ENCODE results near the gene CST4.
"Not testable (repeated sequence)": the region's sequence is repeated elsewhere in the genome, so short reads cannot be mapped to it uniquely, and the experiment has no call there.

CST4 gene, protein sequence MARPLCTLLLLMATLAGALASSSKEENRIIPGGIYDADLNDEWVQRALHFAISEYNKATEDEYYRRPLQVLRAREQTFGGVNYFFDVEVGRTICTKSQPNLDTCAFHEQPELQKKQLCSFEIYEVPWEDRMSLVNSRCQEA

DNA sequence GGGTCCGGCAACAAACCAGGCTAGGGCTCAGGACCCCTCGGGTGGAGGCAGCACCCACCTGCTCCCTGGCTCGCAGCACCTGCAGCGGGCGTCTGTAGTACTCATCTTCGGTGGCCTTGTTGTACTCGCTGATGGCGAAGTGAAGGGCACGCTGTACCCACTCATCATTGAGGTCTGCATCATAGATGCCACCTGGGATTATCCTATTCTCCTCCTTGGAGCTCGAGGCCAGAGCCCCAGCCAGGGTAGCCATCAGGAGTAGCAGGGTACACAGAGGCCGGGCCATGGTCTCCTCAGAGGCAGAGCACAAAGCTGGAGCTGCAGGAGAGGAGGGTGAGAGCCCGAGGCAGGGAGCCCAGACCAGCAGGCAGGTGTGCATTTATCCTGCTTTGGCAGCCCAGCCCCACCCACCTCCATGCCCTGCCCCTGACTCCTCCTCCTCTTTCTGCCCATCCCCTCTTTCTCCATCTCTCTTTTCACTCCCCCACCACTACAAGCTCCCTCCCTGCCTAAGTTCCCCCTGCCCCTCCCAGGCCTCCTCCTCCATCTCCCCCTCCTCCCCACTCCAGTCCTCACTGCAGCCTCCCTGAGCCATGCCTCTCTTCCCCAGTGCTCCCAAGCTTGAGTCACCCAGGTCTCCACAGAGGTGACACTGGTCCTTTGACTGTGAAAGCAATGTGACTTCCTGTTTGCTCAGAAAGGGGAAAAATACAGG lies at the start of gene CST4:
CST4 (minus strand) TSS at position 355 of the 715 bp plus-strand sequence; CDS start at position 286, 69 bp downstream.
- not testable (repeated sequence) for DNase-seq (ENCODE audit: insufficient read length, low spot score); FAIRE-seq

- not testable (repeated sequence) for FAIRE-seq; DNase-seq (ENCODE audit: insufficient read length, low spot score)
Measured at GRCh38 chr20:23735391-23735790, 46.6 kb upstream of the CST4 start.

DNA sequence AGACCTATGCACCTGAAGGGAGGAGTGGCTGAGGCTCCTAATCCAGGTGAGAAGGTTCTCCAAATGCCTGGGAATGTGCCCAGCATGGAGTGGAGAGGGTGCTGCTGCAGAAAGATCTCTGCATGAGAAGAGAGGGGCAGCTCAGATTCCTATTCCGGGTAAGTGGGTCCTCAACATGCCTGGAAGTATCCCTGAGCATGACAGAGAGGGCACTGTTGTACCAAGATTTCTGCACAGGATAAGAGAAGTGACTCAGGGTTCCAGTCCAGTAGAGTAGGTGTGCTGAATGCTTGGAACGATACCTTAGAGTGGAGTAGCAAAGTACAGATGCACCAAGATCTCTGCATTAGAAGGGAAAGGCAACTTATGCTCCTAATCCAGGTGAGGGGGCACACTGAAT lies 46.1 kb upstream of the CST4 start:
- not testable (repeated sequence) for DNase-seq (ENCODE audit: insufficient read length, low spot score); FAIRE-seq

DNA sequence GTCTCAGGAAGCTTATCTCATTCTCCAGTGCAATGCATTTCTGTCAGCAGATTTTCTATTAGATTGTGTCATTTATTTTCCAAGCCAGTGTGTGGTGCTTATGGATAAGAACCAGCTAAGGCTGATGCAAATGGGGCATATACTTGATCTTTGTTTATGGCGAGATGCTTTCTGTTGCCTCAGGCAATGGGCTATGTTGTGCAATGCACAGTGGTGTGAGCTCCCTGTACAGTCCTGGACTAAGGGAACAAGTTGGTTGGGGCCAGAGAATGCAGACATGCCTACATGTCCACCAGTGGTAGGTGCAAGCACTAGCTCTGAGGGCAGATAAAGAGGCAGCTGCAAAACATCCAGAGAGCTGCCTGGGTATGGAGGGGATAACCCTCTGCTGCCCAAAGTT lies 45.6 kb upstream of the CST4 start:
- FAIRE-seq: not testable (repeated sequence)

GRCh38 chr20:23727016-23727415 lies 38.2 kb upstream of the CST4 start:
- DNase-seq (ENCODE audit: insufficient read length, low spot score): no peak
- TF ChIP-seq POLR2A (IDR thresholded peaks at IDR 0.05; ENCODE audit: low read depth, low read length): no peak
- FAIRE-seq: no peak

More for the DNA sequence above, 45.6 kb upstream of the CST4 start:
- DNase-seq (ENCODE audit: insufficient read length, low spot score): not testable (repeated sequence)

GRCh38 chr20:23725102-23725501 lies 36.3 kb upstream of the CST4 start:
- no peak for FAIRE-seq
- TF ChIP-seq POLR2A (IDR thresholded peaks at IDR 0.05; ENCODE audit: low read depth, low read length): no peak
- no peak for DNase-seq (ENCODE audit: insufficient read length, low spot score)

DNA sequence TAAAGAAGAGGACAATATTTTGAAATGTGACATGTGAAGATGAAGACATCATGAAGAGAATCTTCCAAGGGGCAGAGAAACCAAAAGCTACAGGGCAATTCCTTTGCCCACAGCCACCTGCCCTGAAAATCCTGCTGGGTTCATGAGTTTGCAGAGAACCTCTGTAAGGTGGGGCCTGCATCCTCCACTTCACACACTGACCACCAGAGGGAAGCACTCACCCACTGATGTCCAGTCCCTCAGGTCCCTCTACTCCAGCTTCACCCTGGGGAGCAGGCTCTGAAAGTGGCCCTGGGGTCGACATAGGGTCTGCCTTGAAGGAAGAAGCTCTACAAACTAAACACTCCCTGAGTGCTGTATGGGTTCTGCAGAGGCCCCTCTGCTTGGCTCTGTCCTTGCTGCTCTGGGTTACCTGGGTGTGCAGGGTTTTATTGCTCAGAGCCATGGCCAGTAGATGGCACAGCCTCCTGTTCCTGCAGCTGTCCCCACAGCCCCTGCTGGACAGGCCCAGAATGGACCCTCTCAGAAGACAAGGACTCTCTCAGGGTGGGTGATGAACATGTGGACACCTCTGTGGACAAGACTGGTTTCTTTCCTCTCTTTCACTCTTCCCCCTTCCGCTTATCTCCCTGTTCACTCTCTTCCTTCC lies 34.9 kb upstream of the CST4 start:
- not testable (repeated sequence) for DNase-seq (ENCODE audit: insufficient read length, low spot score); FAIRE-seq

- not testable (repeated sequence) for DNase-seq (ENCODE audit: insufficient read length, low spot score); FAIRE-seq
Measured at GRCh38 chr20:23722851-23723250, 34.0 kb upstream of the CST4 start.

GRCh38 chr20:23721962-23722361 lies 33.1 kb upstream of the CST4 start:
- TF ChIP-seq POLR2A (IDR thresholded peaks at IDR 0.05; ENCODE audit: low read depth, low read length): no peak
- DNase-seq (ENCODE audit: insufficient read length, low spot score) (no peak), FAIRE-seq (no peak)

DNA sequence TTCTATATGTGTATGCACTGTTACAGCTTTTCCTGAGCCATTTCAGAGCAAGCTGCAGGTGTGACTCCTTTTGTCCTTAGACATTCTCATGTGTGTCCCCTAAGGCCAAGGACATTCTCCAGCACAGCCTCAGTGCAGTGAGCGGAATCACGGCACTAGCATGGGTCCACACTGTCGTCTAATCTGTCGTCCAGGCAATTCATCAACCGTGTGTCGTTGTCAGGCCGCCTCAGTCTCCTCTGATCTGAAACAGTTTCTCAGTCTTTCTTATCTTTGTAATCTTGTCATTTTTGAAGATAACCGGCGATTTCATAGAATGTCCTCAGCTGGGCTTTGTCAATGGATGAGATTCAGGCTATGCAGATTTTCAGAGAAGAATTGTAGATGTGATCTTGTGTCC lies 30.5 kb upstream of the CST4 start:
- not testable (repeated sequence) for FAIRE-seq

DNA sequence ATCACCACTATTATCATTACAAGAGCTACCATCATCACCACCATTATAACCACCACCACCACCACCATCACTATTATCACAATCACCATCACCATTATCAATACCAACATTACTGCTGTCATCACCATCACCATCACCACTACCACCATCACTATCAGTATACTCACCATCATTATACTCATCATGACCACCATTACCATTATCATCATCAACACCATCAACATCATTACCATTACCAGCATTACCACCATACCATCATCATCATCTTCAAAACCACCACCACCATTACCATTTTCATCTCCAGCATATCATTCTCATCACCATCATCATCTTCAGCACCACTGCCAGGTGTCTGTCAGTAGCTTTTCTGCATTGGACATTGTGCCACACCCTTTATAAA lies 22.9 kb upstream of the CST4 start:
- FAIRE-seq; DNase-seq (ENCODE audit: insufficient read length, low spot score): not testable (repeated sequence)

More for the DNA sequence above, 30.5 kb upstream of the CST4 start:
- DNase-seq (ENCODE audit: insufficient read length, low spot score): not testable (repeated sequence)

DNA sequence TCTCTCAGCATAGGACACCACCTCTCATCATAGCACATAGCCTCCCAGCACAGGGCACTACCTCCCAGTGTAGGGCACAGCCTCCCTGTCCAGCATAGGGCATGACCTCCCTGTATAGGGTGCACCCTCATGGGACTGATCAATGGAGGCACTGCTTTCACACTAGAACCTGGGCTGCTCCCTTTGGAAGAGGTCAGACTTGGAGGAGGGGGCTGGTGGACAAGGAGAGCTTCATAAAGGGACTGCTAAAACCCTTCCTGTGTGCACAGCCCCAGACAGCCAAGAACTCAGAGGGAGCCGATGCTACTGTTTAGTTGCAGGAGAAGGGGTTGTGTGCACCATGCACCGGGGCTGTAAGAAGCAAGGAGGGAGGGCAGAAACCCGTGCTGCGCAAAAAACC lies 21.9 kb upstream of the CST4 start:
- FAIRE-seq (no peak), DNase-seq (ENCODE audit: insufficient read length, low spot score) (no peak)
- no peak for TF ChIP-seq POLR2A (IDR thresholded peaks at IDR 0.05; ENCODE audit: low read depth, low read length)

- FAIRE-seq (no peak), DNase-seq (ENCODE audit: insufficient read length, low spot score) (no peak)
- TF ChIP-seq POLR2A (IDR thresholded peaks at IDR 0.05; ENCODE audit: low read depth, low read length): no peak
Measured at GRCh38 chr20:23705895-23706294, 17.1 kb upstream of the CST4 start.

DNA sequence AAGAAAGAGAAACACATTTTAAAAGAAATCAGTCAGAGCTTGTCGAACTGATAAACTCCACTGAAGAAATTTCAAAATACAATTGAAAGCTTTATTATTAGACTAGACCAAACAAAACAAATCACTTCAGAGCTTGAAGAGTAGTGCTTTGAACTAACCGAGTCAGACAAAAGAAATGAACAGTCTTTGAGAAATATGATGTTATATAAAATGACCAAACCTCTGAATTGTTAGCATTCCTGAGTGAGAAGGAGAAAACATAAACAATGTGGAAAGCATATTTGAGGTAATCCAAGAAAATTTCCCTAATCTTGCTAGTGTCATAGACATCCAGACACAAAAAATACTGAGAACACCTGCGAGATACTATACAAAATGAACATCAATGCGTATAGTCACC lies 13.2 kb upstream of the CST4 start:
- no peak for TF ChIP-seq POLR2A (IDR thresholded peaks at IDR 0.05; ENCODE audit: low read depth, low read length)
- DNase-seq (ENCODE audit: insufficient read length, low spot score): no peak
- FAIRE-seq: no peak

GRCh38 chr20:23700931-23701330 lies 12.1 kb upstream of the CST4 start:
- DNase-seq (ENCODE audit: insufficient read length, low spot score): no peak
- FAIRE-seq: no peak
- no peak for TF ChIP-seq POLR2A (IDR thresholded peaks at IDR 0.05; ENCODE audit: low read depth, low read length)
